Tibial nerve (tissue), 4 donors: ENCODE results near the gene THEMIS.

Experiments
- CTCF ChIP-seq, 5 experiments: fragments of 200-600 bp in 3 of 5; fragments of 450-650 bp in 2 of 5; sonication (generic) in 3 of 5; IDR thresholded peaks; one replicate each; pipeline ENCODE4 v1.5.1; 2016 to 2019; ENCODE audit warnings: antibody characterized with exemption in 5 of 5, mild to moderate bottlenecking in 3 of 5, moderate library complexity in 2 of 5
- EP300 ChIP-seq, 2 donors: sonication (generic); formaldehyde crosslinking; IDR thresholded peaks; one replicate each; pipeline ENCODE4 v1.6.1; 2017; ENCODE audit warnings: antibody characterized with exemption in 2 of 2, mild to moderate bottlenecking in 1 of 2
- POLR2A ChIP-seq, 2 donors: fragments of 450-650 bp; IDR thresholded peaks; one replicate each; pipeline ENCODE4 v1.6.1; 2017; ENCODE audit warnings: antibody characterized with exemption in 2 of 2, mild to moderate bottlenecking in 2 of 2, moderate library complexity in 2 of 2

- TF ChIP-seq CTCF (IDR thresholded peaks at IDR 0.05) (no peak), POLR2A (IDR thresholded peaks at IDR 0.05) (no peak), EP300 (IDR thresholded peaks at IDR 0.05) (no peak)
These were observed 151.8 kb downstream of the THEMIS start for GRCh38 chr6:127749095-127749494.
